ENCODE measurements around the gene ANK3. TPM values are rescaled to one million over a fixed set of nuclear protein-coding genes. Genes with fewer than 3 reads are reported as not detected.

ANK3 gene
- total RNA-seq, 1 experiment from 2014 or later: 32.0 TPM

- Histone ChIP-seq H4K20me1 (ENCODE audit: insufficient read depth) (no peaks in the 10 kb centered on the region), H3K9me3 (ENCODE audit: insufficient read depth, low read depth) (no peaks in the 10 kb centered on the region), H3K27ac (peak overlapping the region; percentile 66), H3K4me3 (no peak overlapping the region), H3K4me2 (peak overlapping the region; percentile 45), H2AFZ (no peak overlapping the region), H3K4me1 (replicated peaks; ENCODE audit: insufficient read depth) (peaks cover 49% of the 10 kb centered on the region), H3K27me3 (ENCODE audit: insufficient read depth, low read depth) (no peaks in the 10 kb centered on the region), H3K36me3 (ENCODE audit: low read depth) (no peaks in the 10 kb centered on the region), H3K9me2 (ENCODE audit: insufficient read depth) (peaks cover 6% of the 10 kb centered on the region; the same call in 1 of the 2 replicates), H3K79me2 (ENCODE audit: low read depth) (no peaks in the 10 kb centered on the region), H3F3A (ENCODE audit: insufficient read depth, low read depth) (peaks cover 29% of the 10 kb centered on the region)
- BruUV-seq (replicated peaks): no TSS peak
- ChIA-PET POLR2A (ENCODE audit: unreplicated experiment) (interaction anchor here (0.5 kb wide), 1 partner anchor 272 kb away, joined by 3 read pairs; no protein-coding TSS in a partner anchor), CTCF (no interaction called here)
- TF ChIP-seq EZH2 (IDR thresholded peaks at IDR 0.05; ENCODE audit: low read depth): no peak
- TF ChIP-seq CTCF (conservative IDR thresholded peaks at IDR 0.05): no peak
- intact Hi-C loops (cut with micrococcal nuclease; ENCODE audit: unreplicated experiment): no loop called here
- DNase-seq: peak in 1 of 2 experiments; percentile 91
These were observed 218.2 kb downstream of the ANK3 start for GRCh38 chr10:60171436-60172013.

GRCh38 chr10:60170250-60170649, 219.4 kb downstream of the ANK3 start:
- H3F3A ChIP-seq (ENCODE audit: insufficient read depth, low read depth): peaks cover 22% of the 10 kb centered on the region
- peaks cover 44% of the 10 kb centered on the region for H3K4me1 ChIP-seq (replicated peaks; ENCODE audit: insufficient read depth)
- POLR2A ChIA-PET (ENCODE audit: unreplicated experiment): interaction anchor here (0.6 kb wide), 1 partner anchor 30 kb away, joined by 3 read pairs; no protein-coding TSS in a partner anchor
- H3K79me2 ChIP-seq (ENCODE audit: low read depth): no peaks in the 10 kb centered on the region
- CTCF ChIA-PET: no interaction called here
- intact Hi-C loops (cut with micrococcal nuclease; ENCODE audit: unreplicated experiment): no loop called here
- DNase-seq: no peak
- no peak overlapping the region for H2AFZ ChIP-seq
- no peaks in the 10 kb centered on the region for H4K20me1 ChIP-seq (ENCODE audit: insufficient read depth)
- H3K36me3 ChIP-seq (ENCODE audit: low read depth): no peaks in the 10 kb centered on the region
- H3K9me2 ChIP-seq (ENCODE audit: insufficient read depth): peaks cover 6% of the 10 kb centered on the region; the same call in 1 of the 2 replicates
- no peak overlapping the region for H3K4me2 ChIP-seq
- no peak for TF ChIP-seq CTCF (conservative IDR thresholded peaks at IDR 0.05)
- no peak for TF ChIP-seq EZH2 (IDR thresholded peaks at IDR 0.05; ENCODE audit: low read depth)
- H3K27ac ChIP-seq: no peak overlapping the region
- no TSS peak for BruUV-seq (replicated peaks)
- no peaks in the 10 kb centered on the region for H3K9me3 ChIP-seq (ENCODE audit: insufficient read depth, low read depth)
- no peak overlapping the region for H3K4me3 ChIP-seq
- no peaks in the 10 kb centered on the region for H3K27me3 ChIP-seq (ENCODE audit: insufficient read depth, low read depth)

DNA sequence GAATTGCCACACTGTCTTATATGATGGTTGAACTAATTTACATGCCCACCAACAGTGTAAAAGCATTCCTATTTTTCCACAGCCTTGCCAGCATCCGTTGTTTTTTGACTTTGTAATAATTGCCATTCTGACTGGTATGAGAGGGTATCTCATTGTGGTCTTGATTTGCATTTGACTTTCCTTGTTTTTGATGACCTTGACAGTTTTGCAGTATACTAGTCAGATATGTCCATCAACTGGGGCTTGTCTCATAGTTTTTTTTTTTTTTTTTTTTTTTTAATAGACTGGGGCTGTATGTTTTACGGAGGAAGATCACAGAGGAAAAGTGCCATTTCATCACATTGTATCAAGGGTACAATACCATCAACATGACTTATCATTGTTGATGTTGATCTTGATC, 220.6 kb downstream of the ANK3 start:
- H3K4me1 ChIP-seq (replicated peaks; ENCODE audit: insufficient read depth): peaks cover 39% of the 10 kb centered on the region
- peaks cover 6% of the 10 kb centered on the region; the same call in 1 of the 2 replicates for H3K9me2 ChIP-seq (ENCODE audit: insufficient read depth)
- BruUV-seq (replicated peaks): no TSS peak
- no peak for TF ChIP-seq CTCF (conservative IDR thresholded peaks at IDR 0.05)
- TF ChIP-seq EZH2 (IDR thresholded peaks at IDR 0.05; ENCODE audit: low read depth): no peak
- H3K36me3 ChIP-seq (ENCODE audit: low read depth): no peaks in the 10 kb centered on the region
- H3K79me2 ChIP-seq (ENCODE audit: low read depth): no peaks in the 10 kb centered on the region
- intact Hi-C loops (cut with micrococcal nuclease; ENCODE audit: unreplicated experiment): no loop called here
- H3K4me3 ChIP-seq: no peak overlapping the region
- H3F3A ChIP-seq (ENCODE audit: insufficient read depth, low read depth): peaks cover 22% of the 10 kb centered on the region
- no peak for DNase-seq
- H3K27me3 ChIP-seq (ENCODE audit: insufficient read depth, low read depth): no peaks in the 10 kb centered on the region
- H3K9me3 ChIP-seq (ENCODE audit: insufficient read depth, low read depth): no peaks in the 10 kb centered on the region
- H4K20me1 ChIP-seq (ENCODE audit: insufficient read depth): no peaks in the 10 kb centered on the region
- no peak overlapping the region for H2AFZ ChIP-seq
- no peak overlapping the region for H3K4me2 ChIP-seq
- POLR2A ChIA-PET (ENCODE audit: unreplicated experiment): no interaction called here
- CTCF ChIA-PET: no interaction called here
- H3K27ac ChIP-seq: no peak overlapping the region
